HG03025 (cell line): ENCODE data around the gene GTF3C1.

Experiments used
- ATAC-seq: cut with Tn5 transposase; IDR thresholded peaks from one replicate; pipeline ENCODE4 v1.9.1; 2021; ENCODE audit warnings: mild to moderate bottlenecking, moderate library complexity; ENCODE audit not compliant: unreplicated experiment, low FRiP score

GTF3C1 gene, protein sequence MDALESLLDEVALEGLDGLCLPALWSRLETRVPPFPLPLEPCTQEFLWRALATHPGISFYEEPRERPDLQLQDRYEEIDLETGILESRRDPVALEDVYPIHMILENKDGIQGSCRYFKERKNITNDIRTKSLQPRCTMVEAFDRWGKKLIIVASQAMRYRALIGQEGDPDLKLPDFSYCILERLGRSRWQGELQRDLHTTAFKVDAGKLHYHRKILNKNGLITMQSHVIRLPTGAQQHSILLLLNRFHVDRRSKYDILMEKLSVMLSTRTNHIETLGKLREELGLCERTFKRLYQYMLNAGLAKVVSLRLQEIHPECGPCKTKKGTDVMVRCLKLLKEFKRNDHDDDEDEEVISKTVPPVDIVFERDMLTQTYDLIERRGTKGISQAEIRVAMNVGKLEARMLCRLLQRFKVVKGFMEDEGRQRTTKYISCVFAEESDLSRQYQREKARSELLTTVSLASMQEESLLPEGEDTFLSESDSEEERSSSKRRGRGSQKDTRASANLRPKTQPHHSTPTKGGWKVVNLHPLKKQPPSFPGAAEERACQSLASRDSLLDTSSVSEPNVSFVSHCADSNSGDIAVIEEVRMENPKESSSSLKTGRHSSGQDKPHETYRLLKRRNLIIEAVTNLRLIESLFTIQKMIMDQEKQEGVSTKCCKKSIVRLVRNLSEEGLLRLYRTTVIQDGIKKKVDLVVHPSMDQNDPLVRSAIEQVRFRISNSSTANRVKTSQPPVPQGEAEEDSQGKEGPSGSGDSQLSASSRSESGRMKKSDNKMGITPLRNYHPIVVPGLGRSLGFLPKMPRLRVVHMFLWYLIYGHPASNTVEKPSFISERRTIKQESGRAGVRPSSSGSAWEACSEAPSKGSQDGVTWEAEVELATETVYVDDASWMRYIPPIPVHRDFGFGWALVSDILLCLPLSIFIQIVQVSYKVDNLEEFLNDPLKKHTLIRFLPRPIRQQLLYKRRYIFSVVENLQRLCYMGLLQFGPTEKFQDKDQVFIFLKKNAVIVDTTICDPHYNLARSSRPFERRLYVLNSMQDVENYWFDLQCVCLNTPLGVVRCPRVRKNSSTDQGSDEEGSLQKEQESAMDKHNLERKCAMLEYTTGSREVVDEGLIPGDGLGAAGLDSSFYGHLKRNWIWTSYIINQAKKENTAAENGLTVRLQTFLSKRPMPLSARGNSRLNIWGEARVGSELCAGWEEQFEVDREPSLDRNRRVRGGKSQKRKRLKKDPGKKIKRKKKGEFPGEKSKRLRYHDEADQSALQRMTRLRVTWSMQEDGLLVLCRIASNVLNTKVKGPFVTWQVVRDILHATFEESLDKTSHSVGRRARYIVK (N-terminal part only)

DNA sequence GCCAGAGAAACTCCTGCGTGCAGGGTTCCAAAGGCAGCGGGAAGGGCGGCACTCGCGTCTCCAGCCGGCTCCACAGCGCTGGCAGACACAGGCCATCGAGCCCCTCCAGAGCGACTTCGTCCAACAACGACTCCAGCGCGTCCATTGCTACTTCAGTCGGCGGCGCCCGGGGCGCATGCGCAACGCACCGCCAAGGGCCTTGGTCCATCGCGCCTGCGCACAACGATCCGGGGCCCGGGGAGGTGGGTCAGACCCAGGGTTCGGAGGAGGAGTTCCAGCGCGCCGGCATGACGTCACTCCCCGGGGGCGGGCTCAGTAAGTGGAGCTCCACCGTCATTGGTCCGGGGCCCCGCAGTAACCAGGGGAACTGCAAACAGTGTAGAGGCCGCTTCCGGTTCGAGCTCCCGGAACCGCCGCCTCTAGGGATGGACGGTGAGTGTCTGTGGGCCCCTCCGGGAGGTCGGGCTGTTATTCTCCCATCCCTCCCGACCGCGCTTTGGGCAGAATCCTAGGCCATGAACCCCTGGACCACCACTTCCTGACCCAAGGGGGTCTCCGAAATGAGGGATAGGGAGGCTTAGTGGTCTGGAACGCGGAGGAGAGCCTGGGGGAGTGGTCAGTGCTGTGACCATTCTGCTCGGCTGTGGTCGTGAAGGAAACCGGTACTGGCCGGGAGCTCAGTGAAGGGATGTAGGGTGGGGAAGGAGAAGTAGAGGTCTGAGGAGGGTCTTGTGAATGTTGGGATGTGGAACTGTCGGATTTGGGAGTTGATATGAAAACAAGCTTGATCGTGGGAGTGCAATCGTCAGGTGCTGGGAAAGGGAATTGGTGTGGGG is at the start of gene GTF3C1, which contains the start of gene KATNIP:
Gene GTF3C1, minus strand, starts transcription at position 168 of the 836 bp plus-strand sequence. Its CDS starts 23 bp downstream, at position 145.
Gene KATNIP, plus strand, starts transcription at position 399 of the 836 bp plus-strand sequence. Its CDS starts 27 bp downstream, at position 426.
- peak; percentile 95 for ATAC-seq

DNA sequence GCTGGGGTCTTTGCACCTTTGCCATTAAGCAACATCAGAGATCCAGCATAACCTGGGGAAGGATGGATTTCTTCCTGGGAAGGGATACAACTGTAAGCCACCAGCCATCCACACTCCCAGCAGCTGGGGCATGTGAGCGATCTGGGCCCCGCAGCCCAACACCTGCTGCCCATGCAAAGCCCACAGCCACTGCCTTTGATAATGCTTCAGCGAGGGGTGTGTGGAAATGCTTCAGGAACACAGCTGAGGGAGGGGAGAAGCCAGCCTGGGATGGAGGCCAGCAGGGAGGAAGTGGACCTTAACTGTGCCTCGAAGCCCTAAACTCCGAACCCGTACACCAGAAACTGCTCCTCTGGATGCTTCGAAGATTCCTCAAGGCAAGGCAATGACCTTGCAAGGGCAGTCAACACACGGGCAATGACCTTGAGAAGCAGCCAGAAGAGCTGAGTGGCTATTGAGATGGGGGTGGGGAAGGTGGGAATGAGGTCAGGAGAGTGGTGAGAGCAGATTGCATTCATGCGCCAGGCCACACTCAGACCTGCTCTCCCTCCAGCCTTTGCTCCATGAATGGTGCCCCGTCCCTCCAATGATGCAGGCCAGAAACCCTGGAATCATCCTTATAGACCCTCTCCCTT is 49.3 kb upstream of the GTF3C1 start:
- no peak for ATAC-seq

DNA sequence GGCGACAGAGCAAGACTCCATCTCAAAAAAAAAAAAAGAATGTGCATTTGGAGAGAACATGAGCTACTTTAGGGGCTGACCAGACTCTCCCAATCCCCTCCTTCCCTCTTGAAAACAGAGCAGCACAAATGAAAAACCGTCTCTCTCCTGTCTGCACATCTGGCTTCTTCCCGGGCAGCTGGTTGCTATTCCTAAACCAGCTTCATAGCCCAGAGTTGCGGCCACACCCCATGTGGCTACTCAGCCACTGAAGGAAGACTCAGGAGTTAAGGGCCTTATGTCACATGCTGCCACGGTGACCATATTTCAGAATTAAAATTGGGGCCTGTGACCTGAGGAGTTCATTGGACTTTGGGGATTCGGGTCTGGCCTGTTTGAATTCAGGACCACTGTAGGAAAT is 48.5 kb upstream of the GTF3C1 start:
- no peak for ATAC-seq

DNA sequence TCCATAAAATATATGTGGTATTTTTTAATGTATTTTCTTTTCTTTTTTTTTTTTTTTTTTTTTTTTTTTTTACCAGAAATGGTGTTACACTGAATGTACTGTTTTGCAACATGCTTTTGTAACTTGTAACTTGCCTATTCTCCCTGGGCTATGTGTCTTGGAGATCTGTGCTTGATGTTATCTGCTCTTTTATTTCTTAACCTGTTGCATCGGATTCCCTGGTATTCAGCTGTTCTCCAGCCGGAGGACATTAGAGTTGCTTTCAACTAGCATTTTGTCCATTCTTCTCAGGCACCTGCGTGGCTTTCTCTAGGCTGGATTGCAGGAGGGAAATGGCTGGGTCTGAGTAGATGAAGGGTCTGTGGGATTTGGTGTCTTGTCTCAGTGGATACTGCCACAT is 47.6 kb upstream of the GTF3C1 start:
- no peak for ATAC-seq

DNA sequence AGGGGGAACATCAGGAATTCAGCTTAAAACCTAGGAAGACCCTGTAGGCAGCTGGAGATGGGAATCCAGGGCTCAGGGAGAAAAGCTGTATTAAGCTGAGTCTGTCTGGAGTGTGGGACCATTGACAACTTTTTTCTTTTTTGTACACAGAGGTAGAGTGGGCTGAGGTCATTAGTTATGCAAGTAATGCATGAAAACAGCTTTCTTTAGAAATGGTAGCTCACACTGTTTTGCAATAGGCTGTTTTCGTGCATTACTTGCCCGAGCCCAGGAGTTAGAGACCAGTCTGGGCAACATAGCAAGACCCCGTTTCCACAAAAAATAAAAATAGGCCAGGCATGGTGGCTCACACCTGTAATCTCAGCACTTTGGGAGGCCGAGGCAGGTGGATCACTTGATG is 46.7 kb upstream of the GTF3C1 start:
- ATAC-seq: no peak

DNA sequence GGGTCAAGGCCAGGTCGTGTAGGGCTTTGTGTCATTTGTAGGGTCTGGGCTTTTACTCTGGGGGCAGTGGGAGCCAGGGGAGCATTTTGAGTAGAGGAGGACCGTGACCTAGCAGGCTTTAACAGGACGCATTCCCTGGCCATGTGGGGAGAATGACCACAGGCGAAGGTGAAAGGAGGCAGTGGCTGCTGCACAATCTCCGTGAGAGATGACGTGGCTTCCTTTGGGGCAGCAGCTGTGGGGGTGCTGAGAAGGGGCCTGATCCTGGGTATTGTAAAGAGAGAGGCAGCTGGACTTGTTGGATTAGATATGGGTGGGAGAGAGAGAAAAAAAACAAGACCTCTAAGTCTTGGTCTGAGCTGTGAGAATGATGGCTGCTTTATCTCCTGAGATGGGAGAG is 46.3 kb upstream of the GTF3C1 start:
- ATAC-seq: no peak

DNA sequence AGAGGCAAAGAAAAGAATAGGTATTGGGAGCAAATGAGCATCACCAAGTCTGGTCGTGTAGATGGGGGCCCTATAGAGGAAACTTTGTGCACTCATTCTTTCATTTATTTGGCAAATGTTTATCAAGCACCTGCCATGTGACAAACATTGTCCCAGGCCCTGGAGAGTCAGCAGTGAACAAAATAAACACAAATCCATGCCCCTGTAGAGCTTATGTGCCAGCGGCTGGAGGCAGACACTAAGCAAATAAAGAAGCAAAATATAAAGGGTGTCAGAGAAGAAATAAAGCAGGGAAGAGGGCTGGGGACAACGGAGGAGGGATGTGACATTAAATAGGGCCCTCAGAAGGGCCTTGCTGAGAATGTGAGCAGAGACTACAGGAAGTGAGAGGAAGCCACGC is 45.8 kb upstream of the GTF3C1 start:
- ATAC-seq: no peak

DNA sequence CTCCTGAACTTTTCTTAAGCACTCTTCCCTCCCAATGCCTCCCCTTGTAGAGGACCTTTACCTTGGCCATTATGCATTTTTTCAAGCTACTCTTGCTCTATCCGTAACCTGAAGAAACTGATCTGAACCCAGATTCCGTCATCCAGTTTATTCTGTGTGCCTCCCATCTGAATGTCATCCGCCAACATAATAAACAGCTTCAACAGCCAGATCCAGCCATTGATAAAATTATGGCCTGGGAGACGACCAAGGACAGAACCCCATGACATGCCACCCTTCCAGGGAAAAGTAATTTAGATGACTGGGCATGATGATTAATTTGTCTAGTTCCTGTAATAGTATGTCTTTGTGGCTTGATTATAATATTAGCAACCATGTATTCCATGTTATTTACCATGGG is 42.1 kb upstream of the GTF3C1 start:
- no peak for ATAC-seq

DNA sequence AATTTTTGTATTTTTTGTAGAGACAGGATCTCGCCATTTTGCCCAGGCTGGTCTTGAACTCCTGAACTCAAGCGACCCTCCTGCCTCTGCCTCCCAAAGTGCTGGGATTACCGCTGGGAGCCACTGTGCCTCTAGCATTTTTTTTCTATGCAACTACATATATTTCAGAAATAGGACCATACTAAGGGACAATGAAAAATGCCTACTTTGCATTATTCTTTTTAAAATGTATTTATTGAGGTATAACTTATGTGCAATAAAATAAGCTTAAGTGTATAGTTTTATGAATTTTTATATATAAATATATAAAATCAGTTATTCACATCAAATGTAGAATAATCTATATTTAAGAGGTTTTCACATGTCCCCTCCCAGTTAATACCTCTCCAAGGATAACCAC is 38.3 kb upstream of the GTF3C1 start:
- ATAC-seq: no peak

DNA sequence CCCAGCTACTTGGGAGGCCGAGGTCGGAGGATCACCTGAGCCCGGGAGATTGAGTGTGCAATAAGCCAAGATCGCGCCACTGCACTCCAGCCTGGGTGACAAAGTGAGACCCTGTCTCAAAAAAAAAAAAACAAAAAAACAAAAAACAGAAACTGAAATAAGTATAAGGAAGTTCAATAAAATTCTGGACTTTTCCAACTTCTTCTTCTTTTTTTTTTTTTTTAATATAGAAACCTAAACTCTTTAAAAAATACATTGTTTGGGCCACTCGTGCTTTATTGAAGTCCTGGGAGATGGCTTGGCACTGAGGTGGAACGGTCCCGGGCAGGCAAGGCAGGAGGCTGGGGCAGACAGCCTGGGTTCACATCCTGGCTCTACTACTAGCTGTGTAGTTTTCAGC is 37.0 kb upstream of the GTF3C1 start:
- no peak for ATAC-seq

DNA sequence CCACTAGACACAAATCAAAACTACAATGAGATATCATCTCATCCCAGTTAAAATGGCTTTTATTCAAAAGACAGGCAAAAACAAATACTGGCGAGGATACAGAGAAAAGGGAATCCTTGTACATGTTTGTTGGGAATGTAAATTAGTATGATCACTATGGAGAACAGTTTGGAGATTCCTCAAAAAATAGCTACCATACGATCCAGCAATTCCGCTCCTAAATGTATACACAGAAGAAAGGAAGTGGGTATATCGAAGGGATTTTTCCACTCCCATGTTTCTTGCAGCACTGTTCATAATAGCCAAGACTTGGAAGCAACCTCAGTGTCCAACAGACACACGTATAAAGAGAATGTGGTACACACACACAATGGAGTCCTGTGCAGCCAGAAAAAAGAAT is 35.5 kb upstream of the GTF3C1 start:
- no peak for ATAC-seq

DNA sequence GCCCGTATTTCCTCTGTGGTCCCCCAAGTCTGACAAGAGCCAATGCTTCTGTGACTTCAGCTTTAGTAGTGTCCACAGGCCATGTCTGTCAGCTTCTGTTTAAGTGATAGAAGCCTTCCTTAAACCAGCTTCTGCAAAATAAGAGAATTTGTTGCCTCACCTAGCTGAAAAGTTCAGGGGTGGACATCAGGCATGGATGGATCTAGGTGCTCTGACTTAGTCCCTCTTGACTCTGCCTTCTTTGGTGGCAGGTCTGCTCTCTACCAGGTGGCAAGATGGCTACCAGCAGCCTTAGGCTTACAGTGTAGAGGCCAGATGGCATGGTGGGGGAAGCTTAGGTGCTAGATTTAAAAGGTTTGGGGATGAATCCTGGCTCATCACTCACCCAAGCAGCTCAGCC is 33.9 kb upstream of the GTF3C1 start:
- ATAC-seq: no peak

DNA sequence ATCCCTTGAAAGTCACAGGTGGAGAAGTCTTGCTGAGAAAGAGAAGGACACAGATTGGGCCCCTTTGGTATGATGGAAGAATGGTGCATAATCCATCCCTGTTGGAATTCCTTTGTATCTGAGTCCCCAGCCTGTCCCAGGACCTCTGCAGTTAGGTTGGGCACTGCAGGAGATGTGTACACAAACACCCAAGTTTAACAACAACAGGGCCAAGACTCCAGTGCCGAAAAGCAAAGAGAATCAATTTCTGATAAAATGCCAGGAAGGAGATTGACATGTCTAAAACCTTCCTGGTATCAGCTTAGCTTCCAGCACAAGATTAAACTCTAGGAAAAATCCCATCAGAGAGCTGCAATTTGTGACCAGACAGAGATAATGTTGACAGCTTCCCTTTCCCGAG is 33.2 kb upstream of the GTF3C1 start:
- no peak for ATAC-seq

DNA sequence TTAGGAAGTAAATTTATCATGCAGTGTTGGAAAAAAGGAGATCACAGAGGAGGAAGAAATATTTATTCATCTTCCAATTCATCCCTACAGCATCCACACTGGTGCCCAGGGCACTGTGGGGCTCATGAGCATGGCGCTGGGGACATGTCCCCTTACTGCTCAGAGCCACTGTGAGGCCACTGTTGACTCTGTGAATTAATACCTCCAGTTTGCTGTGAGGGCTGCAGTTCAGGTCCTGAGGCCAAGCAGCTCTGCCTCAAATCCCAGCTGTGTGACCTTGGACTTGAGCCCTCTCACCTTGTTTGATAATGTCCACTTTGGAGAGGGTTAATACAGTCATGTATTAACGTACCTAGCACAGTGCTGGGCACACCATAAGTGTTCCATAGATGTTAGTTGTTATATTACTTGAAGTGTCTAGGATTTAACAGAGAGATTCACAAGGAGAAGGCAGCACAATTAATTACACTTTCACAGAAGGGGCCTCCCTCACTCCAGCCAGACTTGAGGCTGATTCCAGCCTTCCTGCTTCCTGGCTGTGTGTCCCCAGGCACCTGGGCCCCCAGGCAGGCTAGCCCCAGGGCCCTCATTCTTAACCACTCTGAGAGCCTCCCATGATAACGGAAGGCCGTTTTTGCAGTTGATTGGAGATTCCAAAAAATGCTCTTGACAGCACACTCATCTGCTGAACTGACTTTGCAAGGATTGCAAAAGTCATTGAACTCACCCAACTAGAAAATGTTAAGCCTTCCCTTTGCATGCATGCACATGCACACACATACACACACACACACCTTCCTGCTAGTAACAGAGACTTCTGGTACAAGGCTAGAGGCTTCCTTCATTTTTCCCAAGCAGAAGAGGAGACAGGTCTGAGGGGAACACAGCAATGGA is 29.6 kb upstream of the GTF3C1 start:
- no peak for ATAC-seq

DNA sequence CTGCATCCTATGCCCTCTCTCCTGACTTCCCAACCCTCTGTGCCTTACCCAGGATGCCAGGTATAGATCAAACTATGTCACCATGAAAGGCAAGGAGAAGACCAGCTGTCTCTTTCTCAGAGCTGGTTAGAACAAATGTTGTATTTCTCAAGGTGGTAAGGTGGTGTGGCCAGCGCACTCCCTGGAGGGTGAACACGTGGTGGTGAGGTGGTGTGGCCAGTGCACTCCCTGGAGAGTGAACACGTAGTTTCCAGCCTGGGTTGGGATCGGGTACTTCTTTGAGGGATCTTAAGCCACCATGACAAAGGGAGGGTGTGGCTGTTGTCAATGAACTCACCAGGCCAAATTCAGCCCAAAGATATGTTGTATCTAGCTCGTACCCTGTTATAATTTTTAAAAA is 27.0 kb upstream of the GTF3C1 start:
- no peak for ATAC-seq

DNA sequence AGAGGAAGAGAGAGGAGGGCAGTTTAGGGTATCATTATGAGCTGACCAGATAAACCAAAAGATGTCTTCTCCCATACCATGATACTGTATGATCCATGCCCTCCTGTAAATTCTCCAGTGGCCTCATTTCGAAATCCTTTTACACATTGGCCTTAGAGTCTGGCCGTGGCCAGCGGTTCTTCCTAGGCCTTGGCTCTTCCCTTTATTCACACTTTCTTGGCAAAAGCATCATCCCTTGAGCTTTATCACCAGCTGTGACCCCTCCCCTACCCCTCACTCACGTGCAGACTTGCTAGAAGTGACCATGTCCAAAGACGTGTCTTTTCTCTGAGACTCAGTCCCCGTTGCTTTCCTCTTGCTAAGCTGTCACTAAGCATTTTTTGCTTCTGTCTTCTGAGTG is 23.0 kb upstream of the GTF3C1 start:
- ATAC-seq: no peak

DNA sequence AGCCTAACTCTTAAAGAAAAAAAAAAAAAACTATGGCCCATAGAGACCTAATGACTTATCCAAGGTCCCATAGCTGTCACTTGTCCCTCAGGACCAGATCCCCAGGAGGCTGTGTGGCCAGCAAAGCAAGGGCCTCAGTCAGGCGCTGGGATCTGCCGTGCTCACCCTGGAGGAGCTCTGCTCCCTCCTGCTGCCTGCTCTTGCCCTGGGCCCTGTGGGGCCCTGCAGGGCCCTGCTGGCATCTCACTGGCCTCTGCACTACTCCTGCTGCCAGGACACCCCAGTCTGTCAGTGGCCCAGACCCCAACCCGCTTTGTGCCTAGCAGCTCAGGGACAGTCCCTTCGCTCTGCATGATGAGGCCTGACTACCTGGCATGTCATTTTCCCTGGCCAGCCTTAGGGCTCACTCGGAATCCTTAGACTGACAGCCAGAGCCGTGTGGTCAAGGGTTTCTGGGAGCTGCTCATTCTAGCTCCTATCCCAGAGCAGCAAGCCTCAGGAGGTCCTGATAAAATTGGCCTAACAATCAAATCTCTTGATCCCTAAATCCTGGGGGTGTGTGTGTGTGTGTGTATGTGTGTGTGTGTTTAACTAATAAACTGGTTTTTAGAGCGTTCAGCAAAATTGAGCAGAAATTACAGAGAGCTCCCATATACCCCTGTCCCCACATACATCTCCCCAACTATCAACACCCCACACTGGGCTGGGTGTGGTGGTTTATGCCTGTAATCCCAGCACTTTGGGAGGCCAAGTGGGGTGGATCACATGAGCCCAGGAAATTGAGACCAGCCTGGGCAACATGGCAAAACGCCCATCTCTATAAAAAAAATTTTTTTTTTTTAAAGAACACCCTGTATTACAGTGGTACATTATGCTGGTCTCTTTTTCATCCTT is 22.0 kb upstream of the GTF3C1 start:
- ATAC-seq: no peak
